ENCODE data around the gene UCMA. TPM values are rescaled to one million over a fixed set of nuclear protein-coding genes. Genes with fewer than 3 reads are reported as not detected.

Gene UCMA
- total RNA-seq, 4 donors from 2014 or later, result 0.69 TPM; not detected in 3

DNA sequence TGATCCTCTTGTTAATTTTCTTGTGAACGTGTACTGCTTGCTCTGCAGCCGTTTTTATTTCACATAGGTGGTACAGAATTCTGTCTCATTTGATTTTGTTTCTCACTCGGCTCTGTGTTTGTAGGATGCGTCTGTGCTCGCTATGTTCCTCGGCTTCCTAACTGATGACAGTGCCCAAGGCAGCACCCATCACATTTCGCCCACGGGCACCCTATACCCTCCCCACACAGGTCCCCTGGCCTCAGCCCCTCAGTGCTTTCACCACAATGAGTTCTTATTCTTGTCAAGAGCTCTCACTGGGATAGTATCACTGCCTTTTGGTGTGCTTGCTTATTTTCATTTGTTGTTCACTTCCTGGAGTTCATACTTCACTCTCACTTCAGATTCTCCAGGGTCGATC is 28.1 kb downstream of the UCMA start:
- no peak overlapping the region for H3K4me3 ChIP-seq
- no peaks in the 10 kb centered on the region for H3K9me3 ChIP-seq
- DNase-seq, result no peak
- H3K4me1 ChIP-seq, result no peaks in the 10 kb centered on the region
- TF ChIP-seq POLR2A (IDR thresholded peaks at IDR 0.05), result no peak
- TF ChIP-seq, protein P1, sequence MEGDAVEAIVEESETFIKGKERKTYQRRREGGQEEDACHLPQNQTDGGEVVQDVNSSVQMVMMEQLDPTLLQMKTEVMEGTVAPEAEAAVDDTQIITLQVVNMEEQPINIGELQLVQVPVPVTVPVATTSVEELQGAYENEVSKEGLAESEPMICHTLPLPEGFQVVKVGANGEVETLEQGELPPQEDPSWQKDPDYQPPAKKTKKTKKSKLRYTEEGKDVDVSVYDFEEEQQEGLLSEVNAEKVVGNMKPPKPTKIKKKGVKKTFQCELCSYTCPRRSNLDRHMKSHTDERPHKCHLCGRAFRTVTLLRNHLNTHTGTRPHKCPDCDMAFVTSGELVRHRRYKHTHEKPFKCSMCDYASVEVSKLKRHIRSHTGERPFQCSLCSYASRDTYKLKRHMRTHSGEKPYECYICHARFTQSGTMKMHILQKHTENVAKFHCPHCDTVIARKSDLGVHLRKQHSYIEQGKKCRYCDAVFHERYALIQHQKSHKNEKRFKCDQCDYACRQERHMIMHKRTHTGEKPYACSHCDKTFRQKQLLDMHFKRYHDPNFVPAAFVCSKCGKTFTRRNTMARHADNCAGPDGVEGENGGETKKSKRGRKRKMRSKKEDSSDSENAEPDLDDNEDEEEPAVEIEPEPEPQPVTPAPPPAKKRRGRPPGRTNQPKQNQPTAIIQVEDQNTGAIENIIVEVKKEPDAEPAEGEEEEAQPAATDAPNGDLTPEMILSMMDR (IDR thresholded peaks at IDR 0.05), result no peak
- intact Hi-C loops (cut with DNase I; ENCODE audit: low total_unique reads), result no loop called here
- H3K27ac ChIP-seq, result no peak overlapping the region
- no peaks in the 10 kb centered on the region for H3K27me3 ChIP-seq
- no peaks in the 10 kb centered on the region for H3K36me3 ChIP-seq

GRCh38 chr10:13201132-13201531 is 33.0 kb downstream of the UCMA start:
- intact Hi-C loops (cut with DNase I; ENCODE audit: low total_unique reads), result no loop called here
- TF ChIP-seq, protein P1 (IDR thresholded peaks at IDR 0.05), result no peak
- no peak for TF ChIP-seq POLR2A (IDR thresholded peaks at IDR 0.05)
- no peaks in the 10 kb centered on the region for H3K27me3 ChIP-seq
- no peak for DNase-seq
- H3K36me3 ChIP-seq, result no peaks in the 10 kb centered on the region
- no peaks in the 10 kb centered on the region for H3K9me3 ChIP-seq
- no peak overlapping the region for H3K27ac ChIP-seq
- H3K4me1 ChIP-seq, result no peaks in the 10 kb centered on the region
- no peak overlapping the region for H3K4me3 ChIP-seq

DNA sequence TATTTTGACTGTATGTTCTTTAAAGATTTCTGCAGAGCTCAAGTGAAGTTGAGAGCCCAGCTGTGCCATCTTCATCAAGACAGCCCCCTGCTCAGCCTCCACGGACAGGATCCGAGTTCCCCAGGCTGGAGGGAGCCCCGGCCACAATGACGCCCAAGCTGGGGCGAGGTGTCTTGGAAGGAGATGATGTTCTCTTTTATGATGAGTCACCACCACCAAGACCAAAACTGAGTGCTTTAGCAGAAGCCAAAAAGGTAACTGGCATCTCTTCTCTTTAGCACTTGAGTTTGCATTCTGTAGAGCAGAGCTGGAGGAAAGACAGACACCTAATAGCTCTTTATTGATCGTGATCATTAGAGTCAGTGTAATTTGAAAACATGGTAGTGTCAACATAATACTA is 39.2 kb downstream of the UCMA start:
- no peak overlapping the region for H3K27ac ChIP-seq
- no peak overlapping the region for H3K4me3 ChIP-seq
- H3K36me3 ChIP-seq, result no peaks in the 10 kb centered on the region
- intact Hi-C loops (cut with DNase I; ENCODE audit: low total_unique reads), result no loop called here
- H3K27me3 ChIP-seq, result no peaks in the 10 kb centered on the region
- no peaks in the 10 kb centered on the region for H3K9me3 ChIP-seq
- TF ChIP-seq POLR2A (IDR thresholded peaks at IDR 0.05), result no peak
- TF ChIP-seq, protein P1 (IDR thresholded peaks at IDR 0.05), result no peak
- no peaks in the 10 kb centered on the region for H3K4me1 ChIP-seq
- no peak for DNase-seq

DNA sequence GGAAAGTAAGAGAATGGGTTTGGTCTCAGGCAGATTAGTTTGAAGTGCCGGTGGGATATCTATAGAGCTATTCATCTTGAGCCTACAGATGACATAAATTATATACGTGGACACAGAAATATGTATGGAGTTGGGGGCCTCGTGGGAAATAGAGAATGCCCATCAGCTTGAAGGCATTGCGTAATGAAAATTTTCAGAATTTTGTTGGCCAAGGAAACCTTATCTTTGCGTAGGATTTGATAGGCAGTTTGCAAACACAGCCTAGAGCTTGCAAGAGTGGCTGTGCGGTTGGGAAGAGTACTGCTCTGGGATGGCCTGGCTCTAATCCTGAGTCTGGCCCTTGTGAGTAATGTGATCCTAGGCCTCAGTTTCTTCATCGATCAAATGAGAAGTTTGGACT is 40.5 kb downstream of the UCMA start:
- Histone ChIP-seq H3K4me1 (no peaks in the 10 kb centered on the region), H3K27ac (no peak overlapping the region), H3K4me3 (no peak overlapping the region), H3K9me3 (no peaks in the 10 kb centered on the region), H3K36me3 (no peaks in the 10 kb centered on the region), H3K27me3 (no peaks in the 10 kb centered on the region)
- DNase-seq, result no peak
- TF ChIP-seq, protein P1 (IDR thresholded peaks at IDR 0.05), result no peak
- TF ChIP-seq POLR2A (IDR thresholded peaks at IDR 0.05), result no peak
- intact Hi-C loops (cut with DNase I; ENCODE audit: low total_unique reads), result no loop called here

DNA sequence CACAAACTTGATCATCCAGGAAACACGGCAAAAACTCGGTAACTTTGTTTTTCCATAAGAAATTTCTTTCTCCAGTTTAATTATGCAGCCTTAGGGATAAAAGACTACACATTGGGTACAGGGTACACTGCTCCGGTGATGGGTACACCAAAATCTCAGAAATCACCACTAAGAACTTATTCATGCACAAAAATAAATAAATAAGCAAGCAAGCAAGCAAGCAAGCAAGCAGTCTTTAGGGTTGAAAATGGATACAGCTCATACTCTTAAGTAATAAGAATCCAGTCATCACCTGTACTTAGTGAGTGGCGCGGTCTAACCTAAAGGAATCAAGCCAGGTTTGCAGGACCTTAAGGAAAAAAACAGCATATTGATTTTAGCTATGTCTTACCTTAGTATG is 42.8 kb downstream of the UCMA start:
- TF ChIP-seq, protein P1 (IDR thresholded peaks at IDR 0.05), result no peak
- no peak for TF ChIP-seq POLR2A (IDR thresholded peaks at IDR 0.05)
- H3K9me3 ChIP-seq, result no peaks in the 10 kb centered on the region
- H3K27ac ChIP-seq, result no peak overlapping the region
- no peak for DNase-seq
- H3K4me3 ChIP-seq, result no peak overlapping the region
- H3K27me3 ChIP-seq, result no peaks in the 10 kb centered on the region
- intact Hi-C loops (cut with DNase I; ENCODE audit: low total_unique reads), result no loop called here
- H3K4me1 ChIP-seq, result no peaks in the 10 kb centered on the region
- H3K36me3 ChIP-seq, result no peaks in the 10 kb centered on the region

All from uterus (tissue), 4 donors.